HuH-7 (cell line): ENCODE results near the gene CYREN.
A peak's percentile ranks its signal among the peaks of the same experiment; 100 is the strongest.
"Not testable (repeated sequence)": the region's sequence is repeated elsewhere in the genome, so short reads cannot be mapped to it uniquely, and the experiment has no call there.

Source experiments
- DNase-seq: peaks from one replicate; pipeline ENCODE4 v3.0.0; 2011; ENCODE audit warnings: low spot score

The CYREN gene

GRCh38 chr7:135170274-135170997, at the start of gene CYREN:
TSS of gene CYREN (minus strand) at chr7:135170707. CDS start at chr7:135168922, 1,785 bp downstream.
- DNase-seq, result peak; percentile 94

GRCh38 chr7:135217645-135218509, 47.4 kb upstream of the CYREN start:
- peak; percentile 68 for DNase-seq

GRCh38 chr7:135215698-135216097, 45.2 kb upstream of the CYREN start:
- DNase-seq, result no peak

GRCh38 chr7:135215180-135215579, 44.7 kb upstream of the CYREN start:
- DNase-seq, result no peak

- DNase-seq, result no peak
Observed at GRCh38 chr7:135213831-135214230, 43.3 kb upstream of the CYREN start.

- DNase-seq, result not testable (repeated sequence)
Observed at GRCh38 chr7:135211946-135212685, 41.6 kb upstream of the CYREN start.

- DNase-seq, result peak; percentile 97
Observed at GRCh38 chr7:135211179-135211945, 40.9 kb upstream of the CYREN start, which contains the start of gene WDR91. TSS of gene WDR91 (minus strand) at chr7:135211526. CDS start at chr7:135211502, 24 bp downstream.

GRCh38 chr7:135210888-135211178, 40.3 kb upstream of the CYREN start:
- DNase-seq, result no peak

- DNase-seq, result no peak
Observed at GRCh38 chr7:135209225-135209834, 38.8 kb upstream of the CYREN start.

- DNase-seq, result no peak
Observed at GRCh38 chr7:135208102-135208793, 37.7 kb upstream of the CYREN start.

- DNase-seq, result no peak
Observed at GRCh38 chr7:135207406-135208101, 37.0 kb upstream of the CYREN start.

GRCh38 chr7:135206941-135207391, 36.5 kb upstream of the CYREN start:
- no peak for DNase-seq

- no peak for DNase-seq
Observed at GRCh38 chr7:135205850-135206249, 35.3 kb upstream of the CYREN start.

GRCh38 chr7:135204876-135205275, 34.4 kb upstream of the CYREN start:
- no peak for DNase-seq

GRCh38 chr7:135204341-135204749, 33.8 kb upstream of the CYREN start:
- no peak for DNase-seq

GRCh38 chr7:135201350-135201749, 30.8 kb upstream of the CYREN start:
- DNase-seq, result no peak

GRCh38 chr7:135200821-135201331, 30.4 kb upstream of the CYREN start:
- DNase-seq, result no peak

- no peak for DNase-seq
Observed at GRCh38 chr7:135199439-135199838, 28.9 kb upstream of the CYREN start.

GRCh38 chr7:135197906-135198655, 27.6 kb upstream of the CYREN start:
- no peak for DNase-seq
